HepG2 (cell line): ENCODE data around the gene PRDX3. TPM values are rescaled to one million over a fixed set of nuclear protein-coding genes. Genes with fewer than 3 reads are reported as not detected.
A peak's percentile ranks its signal among the peaks of the same experiment; 100 is the strongest.

Experiments used
- ATF7-NPFF ChIP-seq: sonication (generic); formaldehyde crosslinking; IDR thresholded peaks from 2 replicates; pipeline ENCODE4 v1.8.1; 2023; ENCODE audit warnings: mild to moderate bottlenecking, low read depth, missing genetic modification reagents, moderate library complexity
- BHLHE40 ChIP-seq: IDR thresholded peaks from 2 replicates; pipeline ENCODE4 v1.6.1; 2011; ENCODE audit warnings: low read length, improper control_type of control experiment
- EED ChIP-seq: sonication (generic); formaldehyde crosslinking; IDR thresholded peaks from 2 replicates; pipeline ENCODE4 v1.5.0; 2020; ENCODE audit warnings: mild to moderate bottlenecking, missing genetic modification reagents
- FOXA1 ChIP-seq, 2 experiments: fragments of 450-650 bp in 1 of 2; sonication (generic) in 1 of 2; formaldehyde crosslinking in 1 of 2; IDR thresholded peaks; 2 replicates each; pipeline versions ENCODE4 v1.4.0 to v1.6.1; 2016 to 2020; ENCODE audit warnings: missing genetic modification reagents in 1 of 2
- HNRNPL ChIP-seq: fragments of 200-400 bp; formaldehyde crosslinking; IDR thresholded peaks from 2 replicates; pipeline ENCODE4 v1.6.1; 2017; ENCODE audit warnings: mild to moderate bottlenecking, low read depth, low read length
- PLRG1 ChIP-seq: fragments of 450-650 bp; conservative IDR thresholded peaks from 2 replicates; pipeline ENCODE4 v1.6.1; 2016
- POLR2AphosphoS5 ChIP-seq: IDR thresholded peaks from 2 replicates; pipeline ENCODE4 v1.6.1; 2012; ENCODE audit warnings: low read depth, low read length
- REXO4 ChIP-seq: sonication (generic); formaldehyde crosslinking; IDR thresholded peaks from 2 replicates; pipeline ENCODE4 v1.8.0; 2022; ENCODE audit warnings: missing genetic modification reagents, mild to moderate bottlenecking, borderline replicate concordance
- RXRA ChIP-seq: sonication (generic); formaldehyde crosslinking; IDR thresholded peaks from 2 replicates; pipeline ENCODE4 v1.5.1; 2020; ENCODE audit warnings: missing genetic modification reagents
- SOX6 ChIP-seq, 2 experiments: fragments of 450-650 bp in 1 of 2; sonication (generic) in 1 of 2; formaldehyde crosslinking in 1 of 2; IDR thresholded peaks; 2 replicates each; pipeline versions ENCODE4 v1.4.0 to v1.6.1; 2017 to 2020; ENCODE audit warnings: antibody characterized with exemption in 1 of 2, mild to moderate bottlenecking in 1 of 2, missing genetic modification reagents in 1 of 2
- USF2 ChIP-seq, 2 experiments: sonication (generic) in 1 of 2; formaldehyde crosslinking in 1 of 2; IDR thresholded peaks; 2 replicates each; pipeline versions ENCODE4 v1.5.1 to v1.6.1; 2011 to 2020; ENCODE audit warnings: borderline replicate concordance in 1 of 2, low read depth in 1 of 2, low read length in 1 of 2, mild to moderate bottlenecking in 1 of 2, missing genetic modification reagents in 1 of 2, moderate library complexity in 1 of 2
- XRCC5 ChIP-seq: fragments of 200-400 bp; formaldehyde crosslinking; optimal IDR thresholded peaks from 2 replicates; pipeline ENCODE3; 2017; ENCODE audit warnings: mild to moderate bottlenecking, low read length
- ZBTB38 ChIP-seq: sonication (generic); formaldehyde crosslinking; IDR thresholded peaks from 2 replicates; pipeline ENCODE4 v1.5.1; 2020; ENCODE audit warnings: mild to moderate bottlenecking, missing genetic modification reagents
- ZKSCAN5 ChIP-seq: sonication (generic); formaldehyde crosslinking; IDR thresholded peaks from 2 replicates; pipeline ENCODE4 v1.5.1; 2020; ENCODE audit warnings: mild to moderate bottlenecking, missing genetic modification reagents
- ZNF20 ChIP-seq: sonication (generic); formaldehyde crosslinking; IDR thresholded peaks from 2 replicates; pipeline ENCODE4 v1.4.0; 2020; ENCODE audit warnings: mild to moderate bottlenecking, moderate library complexity, missing genetic modification reagents
- ZNF264 ChIP-seq: sonication (generic); formaldehyde crosslinking; IDR thresholded peaks from 2 replicates; pipeline ENCODE4 v1.4.0; 2020; ENCODE audit warnings: missing genetic modification reagents
- ZNF34 ChIP-seq: sonication (generic); formaldehyde crosslinking; IDR thresholded peaks from 2 replicates; pipeline ENCODE4 v1.4.0; 2020; ENCODE audit warnings: mild to moderate bottlenecking, missing genetic modification reagents, borderline replicate concordance
- ZNF550 ChIP-seq: sonication (generic); formaldehyde crosslinking; IDR thresholded peaks from 2 replicates; pipeline ENCODE4 v1.4.0; 2020; ENCODE audit warnings: mild to moderate bottlenecking, missing genetic modification reagents, borderline replicate concordance
- ZNF772 ChIP-seq: sonication (generic); formaldehyde crosslinking; IDR thresholded peaks from 2 replicates; pipeline ENCODE4 v1.5.0; 2020; ENCODE audit warnings: mild to moderate bottlenecking, missing genetic modification reagents
- ZNF790 ChIP-seq: sonication (generic); formaldehyde crosslinking; IDR thresholded peaks from 2 replicates; pipeline ENCODE4 v1.8.0; 2022; ENCODE audit warnings: missing genetic modification reagents, mild to moderate bottlenecking, borderline replicate concordance
- polyA plus RNA-seq, 8 experiments: library from polyadenylated mRNA; depleted of rRNA in 3 of 8; stranded (reverse) in 7 of 8; unstranded in 1 of 8; fragments of >200 nt; fragmentation: Illumina TruSeq in 4 of 8; extraction: Trizol in 4 of 8; gene quantifications; 2 replicates each; pipeline versions ENCODE4 v1.2.1 to v1.2.3, GENCODE V29; 2011 to 2016; ENCODE audit warnings: low read depth in 4 of 8, missing spikeins in 1 of 8, mixed read lengths in 1 of 8; ENCODE audit not compliant: insufficient read depth in 1 of 8
- total RNA-seq, 5 experiments: library from RNA; depleted of rRNA; stranded (reverse); fragments of >200 nt; fragmentation: Illumina TruSeq; extraction: Trizol; gene quantifications; 2 replicates each; pipeline ENCODE4 v1.2.3, GENCODE V29; 2016; ENCODE audit warnings: low read depth in 1 of 5
- TF ChIP-seq, protein P1 (sequence below): sonication (generic); formaldehyde crosslinking; IDR thresholded peaks from 2 replicates; pipeline ENCODE4 v1.4.0; 2020; ENCODE audit warnings: low read depth, mild to moderate bottlenecking, missing genetic modification reagents
- TF ChIP-seq, protein P2 (sequence below): sonication (generic); formaldehyde crosslinking; IDR thresholded peaks from 2 replicates; pipeline ENCODE4 v1.5.0; 2020; ENCODE audit warnings: mild to moderate bottlenecking, missing genetic modification reagents

Gene PRDX3
- total and polyA plus RNA-seq, 2 of the 13 experiments (the other 11 are each of a cell fraction or from before 2014, with no cell fraction given) = 407 to 565 TPM

GRCh38 chr10:119178372-119179119, at the start of gene PRDX3 (continued):
- TF ChIP-seq, protein P1, sequence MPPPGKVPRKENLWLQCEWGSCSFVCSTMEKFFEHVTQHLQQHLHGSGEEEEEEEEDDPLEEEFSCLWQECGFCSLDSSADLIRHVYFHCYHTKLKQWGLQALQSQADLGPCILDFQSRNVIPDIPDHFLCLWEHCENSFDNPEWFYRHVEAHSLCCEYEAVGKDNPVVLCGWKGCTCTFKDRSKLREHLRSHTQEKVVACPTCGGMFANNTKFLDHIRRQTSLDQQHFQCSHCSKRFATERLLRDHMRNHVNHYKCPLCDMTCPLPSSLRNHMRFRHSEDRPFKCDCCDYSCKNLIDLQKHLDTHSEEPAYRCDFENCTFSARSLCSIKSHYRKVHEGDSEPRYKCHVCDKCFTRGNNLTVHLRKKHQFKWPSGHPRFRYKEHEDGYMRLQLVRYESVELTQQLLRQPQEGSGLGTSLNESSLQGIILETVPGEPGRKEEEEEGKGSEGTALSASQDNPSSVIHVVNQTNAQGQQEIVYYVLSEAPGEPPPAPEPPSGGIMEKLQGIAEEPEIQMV (CRISPR knock-in tag) = peak; percentile 61; the same call in 1 of the 2 replicates
- TF ChIP-seq BHLHE40 (no peak), PLRG1 (no peak), ZKSCAN5 (CRISPR knock-in tag) (no peak), FOXA1 (IDR thresholded peaks at IDR 0.05) (no peak), FOXA1 (CRISPR knock-in tag; IDR thresholded peaks at IDR 0.05) (peak; percentile 9; the same call in 1 of the 2 replicates), ZNF772 (CRISPR knock-in tag) (no peak), ZNF550 (CRISPR knock-in tag) (no peak), EED (peak; percentile 35; the same call in 1 of the 2 replicates), ZNF20 (no peak), ZNF264 (0 out of 2 replicates have a peak, but pooled peaks have one; percentile 63), ZNF790 (CRISPR knock-in tag) (no peak), XRCC5 (no peak), REXO4 (CRISPR knock-in tag) (no peak), ZBTB38 (CRISPR knock-in tag) (peak; percentile 83), RXRA (CRISPR knock-in tag) (no peak; the same call in 1 of the 2 replicates), SOX6 (IDR thresholded peaks at IDR 0.05) (no peak), SOX6 (CRISPR knock-in tag; IDR thresholded peaks at IDR 0.05) (peak; percentile 63), USF2 (IDR thresholded peaks at IDR 0.05; ENCODE audit: low read depth, low read length) (no peak), USF2 (CRISPR knock-in tag; IDR thresholded peaks at IDR 0.05; ENCODE audit: borderline replicate concordance) (0 out of 2 replicates have a peak, but pooled peaks have one; percentile 31), ATF7-NPFF (peak; percentile 31), POLR2AphosphoS5 (peak; percentile 92), HNRNPL (no peak), ZNF34 (CRISPR knock-in tag) (no peak)
- TF ChIP-seq, protein P2, sequence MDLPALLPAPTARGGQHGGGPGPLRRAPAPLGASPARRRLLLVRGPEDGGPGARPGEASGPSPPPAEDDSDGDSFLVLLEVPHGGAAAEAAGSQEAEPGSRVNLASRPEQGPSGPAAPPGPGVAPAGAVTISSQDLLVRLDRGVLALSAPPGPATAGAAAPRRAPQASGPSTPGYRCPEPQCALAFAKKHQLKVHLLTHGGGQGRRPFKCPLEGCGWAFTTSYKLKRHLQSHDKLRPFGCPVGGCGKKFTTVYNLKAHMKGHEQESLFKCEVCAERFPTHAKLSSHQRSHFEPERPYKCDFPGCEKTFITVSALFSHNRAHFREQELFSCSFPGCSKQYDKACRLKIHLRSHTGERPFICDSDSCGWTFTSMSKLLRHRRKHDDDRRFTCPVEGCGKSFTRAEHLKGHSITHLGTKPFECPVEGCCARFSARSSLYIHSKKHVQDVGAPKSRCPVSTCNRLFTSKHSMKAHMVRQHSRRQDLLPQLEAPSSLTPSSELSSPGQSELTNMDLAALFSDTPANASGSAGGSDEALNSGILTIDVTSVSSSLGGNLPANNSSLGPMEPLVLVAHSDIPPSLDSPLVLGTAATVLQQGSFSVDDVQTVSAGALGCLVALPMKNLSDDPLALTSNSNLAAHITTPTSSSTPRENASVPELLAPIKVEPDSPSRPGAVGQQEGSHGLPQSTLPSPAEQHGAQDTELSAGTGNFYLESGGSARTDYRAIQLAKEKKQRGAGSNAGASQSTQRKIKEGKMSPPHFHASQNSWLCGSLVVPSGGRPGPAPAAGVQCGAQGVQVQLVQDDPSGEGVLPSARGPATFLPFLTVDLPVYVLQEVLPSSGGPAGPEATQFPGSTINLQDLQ (CRISPR knock-in tag) = no peak
